VCaP (cell line): ENCODE results near the gene ACSBG1.
"Not testable (repeated sequence)": the region's sequence is repeated elsewhere in the genome, so short reads cannot be mapped to it uniquely, and the experiment has no call there.

Source experiments
- H3K27ac ChIP-seq: fragments of 450-650 bp; 2 replicates; pipeline ENCODE4 v1.5.1; 2017
- TF ChIP-seq, protein P1 (sequence below): fragments of 450-650 bp; conservative IDR thresholded peaks from 2 replicates; pipeline ENCODE4 v1.5.1; 2017; ENCODE audit warnings: mild to moderate bottlenecking, moderate library complexity

The ACSBG1 gene

DNA sequence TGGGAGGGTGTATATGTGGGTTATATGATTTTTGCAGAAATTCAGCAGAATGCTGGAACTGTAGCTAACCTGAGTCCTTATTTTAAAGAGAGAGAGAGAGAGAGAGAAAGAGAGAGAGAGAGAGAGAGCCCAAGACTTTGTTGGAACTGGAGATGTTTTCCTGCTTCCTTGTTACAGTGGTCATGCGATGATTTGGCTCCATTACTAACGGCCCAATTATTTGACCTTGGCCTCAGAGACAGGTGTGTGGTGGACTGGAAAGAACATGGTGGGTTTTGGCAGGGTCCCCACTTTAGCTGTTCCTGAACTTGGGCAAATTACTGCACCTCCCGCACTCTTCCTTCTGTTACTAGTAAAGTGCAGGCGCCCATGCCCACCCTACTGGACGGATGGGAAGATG lies 14.8 kb upstream of the ACSBG1 start:
- TF ChIP-seq, protein P1, sequence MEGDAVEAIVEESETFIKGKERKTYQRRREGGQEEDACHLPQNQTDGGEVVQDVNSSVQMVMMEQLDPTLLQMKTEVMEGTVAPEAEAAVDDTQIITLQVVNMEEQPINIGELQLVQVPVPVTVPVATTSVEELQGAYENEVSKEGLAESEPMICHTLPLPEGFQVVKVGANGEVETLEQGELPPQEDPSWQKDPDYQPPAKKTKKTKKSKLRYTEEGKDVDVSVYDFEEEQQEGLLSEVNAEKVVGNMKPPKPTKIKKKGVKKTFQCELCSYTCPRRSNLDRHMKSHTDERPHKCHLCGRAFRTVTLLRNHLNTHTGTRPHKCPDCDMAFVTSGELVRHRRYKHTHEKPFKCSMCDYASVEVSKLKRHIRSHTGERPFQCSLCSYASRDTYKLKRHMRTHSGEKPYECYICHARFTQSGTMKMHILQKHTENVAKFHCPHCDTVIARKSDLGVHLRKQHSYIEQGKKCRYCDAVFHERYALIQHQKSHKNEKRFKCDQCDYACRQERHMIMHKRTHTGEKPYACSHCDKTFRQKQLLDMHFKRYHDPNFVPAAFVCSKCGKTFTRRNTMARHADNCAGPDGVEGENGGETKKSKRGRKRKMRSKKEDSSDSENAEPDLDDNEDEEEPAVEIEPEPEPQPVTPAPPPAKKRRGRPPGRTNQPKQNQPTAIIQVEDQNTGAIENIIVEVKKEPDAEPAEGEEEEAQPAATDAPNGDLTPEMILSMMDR, result no peak
- no peak overlapping the region for H3K27ac ChIP-seq

GRCh38 chr15:78247911-78248310 lies 13.5 kb upstream of the ACSBG1 start:
- no peak overlapping the region for H3K27ac ChIP-seq
- TF ChIP-seq, protein P1, result no peak

- H3K27ac ChIP-seq, result not testable (repeated sequence)
Measured at GRCh38 chr15:78245976-78246620, 11.7 kb upstream of the ACSBG1 start.

- H3K27ac ChIP-seq, result not testable (repeated sequence)
Measured at GRCh38 chr15:78245392-78245791, 11.0 kb upstream of the ACSBG1 start.

GRCh38 chr15:78244893-78245292 lies 10.5 kb upstream of the ACSBG1 start:
- no peak overlapping the region for H3K27ac ChIP-seq
- TF ChIP-seq, protein P1, result no peak

DNA sequence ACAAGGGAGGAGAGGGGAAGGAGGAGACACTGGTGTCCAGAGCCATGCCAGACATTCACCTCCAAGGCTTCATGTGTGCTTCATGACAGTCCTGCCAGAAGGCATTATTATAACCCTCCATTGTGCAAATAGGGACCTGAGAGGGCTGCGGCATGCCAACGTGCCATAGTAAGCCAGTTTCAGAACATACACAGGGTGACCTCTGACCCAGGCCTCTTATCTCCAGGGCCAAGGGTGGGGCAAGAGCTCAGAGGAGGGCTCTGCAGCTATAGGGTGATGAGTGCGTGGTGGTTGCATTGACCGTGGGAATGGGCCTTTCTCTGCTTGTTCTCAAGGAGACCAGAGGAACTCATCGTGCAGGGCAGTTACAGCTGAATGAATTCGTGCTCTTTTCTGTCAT lies 9.7 kb upstream of the ACSBG1 start:
- TF ChIP-seq, protein P1, result no peak
- peak overlapping the region; percentile 18; the same call in 1 of the 2 replicates for H3K27ac ChIP-seq

DNA sequence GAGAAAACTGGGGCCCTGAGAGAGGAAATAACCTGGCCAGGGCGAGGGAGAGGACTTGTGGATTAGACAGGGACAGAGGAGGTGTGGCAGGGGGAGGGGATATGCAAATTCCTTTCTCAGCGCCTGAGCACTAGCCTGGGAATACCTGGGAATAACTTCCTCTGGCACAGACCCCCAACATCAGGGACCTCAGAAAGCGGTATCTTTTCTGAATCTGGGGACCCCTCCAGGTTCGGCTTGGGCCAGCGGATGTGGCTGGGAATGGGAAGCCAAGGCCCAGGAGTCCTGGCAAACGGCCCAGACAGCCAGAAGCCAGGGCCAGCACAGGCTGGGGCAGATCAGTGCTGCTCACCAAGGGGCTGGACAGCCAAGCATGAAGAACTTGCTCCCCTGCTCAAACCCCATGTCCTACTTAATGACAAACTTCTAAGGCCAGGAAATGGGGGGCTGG lies 9.2 kb upstream of the ACSBG1 start:
- H3K27ac ChIP-seq, result peak overlapping the region; percentile 18; the same call in 1 of the 2 replicates
- TF ChIP-seq, protein P1, result no peak

GRCh38 chr15:78243058-78243457 lies 8.7 kb upstream of the ACSBG1 start:
- TF ChIP-seq, protein P1, result no peak
- H3K27ac ChIP-seq, result peak overlapping the region; percentile 18; the same call in 1 of the 2 replicates
